GM10248 (cell line): ENCODE data around the gene PLCB4.
"Not testable (repeated sequence)": the region's sequence is repeated elsewhere in the genome, so short reads cannot be mapped to it uniquely, and the experiment has no call there.

Source experiments
- CTCF ChIA-PET: fragments of 300-600 bp; sonication (Branson Sonifier 250); formaldehyde crosslinking; extraction: SDS; loops from one replicate; lab custom pipeline; 2021; ENCODE audit warnings: antibody characterized with exemption; lab: Yijun Ruan, JAX
- POLR2A ChIA-PET: fragments of 350-650 bp; sonication (Branson Sonifier 250); formaldehyde crosslinking; extraction: SDS; loops from one replicate; lab custom pipeline; 2020; ENCODE audit warnings: antibody characterized with exemption; lab: Yijun Ruan, JAX
- DNase-seq: peaks from one replicate; pipeline ENCODE4 v3.0.0; 2012; ENCODE audit errors: extremely low spot score
- TF ChIP-seq, protein P1 (sequence below): IDR thresholded peaks from 2 replicates; pipeline ENCODE4 v1.5.1; 2012; ENCODE audit warnings: mild to moderate bottlenecking, low read depth; ENCODE audit errors: extremely low read depth, missing control alignments, control extremely low read depth

The PLCB4 gene

DNA sequence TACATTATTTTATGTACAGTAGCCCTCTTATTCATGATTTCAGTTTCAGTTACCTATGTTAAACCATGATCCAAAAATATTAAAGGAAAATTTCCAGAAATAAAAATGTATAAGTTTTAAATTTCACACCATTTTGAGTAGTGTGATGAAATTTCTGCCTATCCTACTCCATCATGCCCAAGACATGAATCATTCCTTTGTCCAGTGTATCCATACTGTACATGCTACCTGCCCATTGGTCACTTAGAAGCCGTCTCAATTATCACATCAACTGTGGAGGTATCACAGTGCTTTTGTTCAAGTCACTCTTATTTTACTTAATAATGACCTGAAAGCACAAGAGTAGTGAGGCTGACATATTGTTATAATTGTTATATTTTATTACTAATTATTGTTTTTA, 32.3 kb upstream of the PLCB4 start:
- CTCF ChIA-PET = interaction anchor here (1.0 kb wide), 1 partner anchor 9 kb away, joined by 3 read pairs; no protein-coding TSS in a partner anchor
- TF ChIP-seq, protein P1, sequence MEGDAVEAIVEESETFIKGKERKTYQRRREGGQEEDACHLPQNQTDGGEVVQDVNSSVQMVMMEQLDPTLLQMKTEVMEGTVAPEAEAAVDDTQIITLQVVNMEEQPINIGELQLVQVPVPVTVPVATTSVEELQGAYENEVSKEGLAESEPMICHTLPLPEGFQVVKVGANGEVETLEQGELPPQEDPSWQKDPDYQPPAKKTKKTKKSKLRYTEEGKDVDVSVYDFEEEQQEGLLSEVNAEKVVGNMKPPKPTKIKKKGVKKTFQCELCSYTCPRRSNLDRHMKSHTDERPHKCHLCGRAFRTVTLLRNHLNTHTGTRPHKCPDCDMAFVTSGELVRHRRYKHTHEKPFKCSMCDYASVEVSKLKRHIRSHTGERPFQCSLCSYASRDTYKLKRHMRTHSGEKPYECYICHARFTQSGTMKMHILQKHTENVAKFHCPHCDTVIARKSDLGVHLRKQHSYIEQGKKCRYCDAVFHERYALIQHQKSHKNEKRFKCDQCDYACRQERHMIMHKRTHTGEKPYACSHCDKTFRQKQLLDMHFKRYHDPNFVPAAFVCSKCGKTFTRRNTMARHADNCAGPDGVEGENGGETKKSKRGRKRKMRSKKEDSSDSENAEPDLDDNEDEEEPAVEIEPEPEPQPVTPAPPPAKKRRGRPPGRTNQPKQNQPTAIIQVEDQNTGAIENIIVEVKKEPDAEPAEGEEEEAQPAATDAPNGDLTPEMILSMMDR = no peak
- POLR2A ChIA-PET = no interaction called here
- DNase-seq = no peak

GRCh38 chr20:9038791-9039535, 29.9 kb upstream of the PLCB4 start:
- POLR2A ChIA-PET = no interaction called here
- no peak for DNase-seq
- CTCF ChIA-PET = no interaction called here
- TF ChIP-seq, protein P1 = no peak

- TF ChIP-seq, protein P1 = no peak
- no peak for DNase-seq
- POLR2A ChIA-PET = no interaction called here
- CTCF ChIA-PET = interaction anchor here (1.6 kb wide), 1 partner anchor 9 kb away, joined by 3 read pairs; no protein-coding TSS in a partner anchor
Measured at GRCh38 chr20:9040863-9041524, 27.9 kb upstream of the PLCB4 start.

- no peak for DNase-seq
- CTCF ChIA-PET = interaction anchor here (1.1 kb wide), 1 partner anchor 52 kb away, joined by 3 read pairs; no protein-coding TSS in a partner anchor
- POLR2A ChIA-PET = no interaction called here
- TF ChIP-seq, protein P1 = no peak
Measured at GRCh38 chr20:9043364-9043763, 25.5 kb upstream of the PLCB4 start.

DNA sequence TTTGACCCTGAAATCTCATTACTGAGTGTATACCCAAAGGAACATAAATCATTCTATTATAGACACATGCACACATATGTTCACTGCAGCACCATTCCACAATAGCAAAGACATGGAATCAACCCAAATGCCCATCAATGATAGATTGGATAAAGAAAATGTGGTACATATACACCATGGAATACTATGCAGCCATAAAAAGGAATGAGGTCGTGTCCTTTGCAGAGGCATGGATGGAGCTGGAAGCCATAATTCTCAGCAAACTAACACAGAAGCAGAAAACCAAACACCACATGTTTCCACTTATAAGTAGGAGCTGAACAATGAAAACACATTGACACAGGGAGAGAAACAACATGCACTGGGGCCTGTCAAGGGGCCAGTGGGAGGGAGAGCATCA, 21.0 kb upstream of the PLCB4 start:
- POLR2A ChIA-PET, DNase-seq, CTCF ChIA-PET: not testable (repeated sequence)

DNA sequence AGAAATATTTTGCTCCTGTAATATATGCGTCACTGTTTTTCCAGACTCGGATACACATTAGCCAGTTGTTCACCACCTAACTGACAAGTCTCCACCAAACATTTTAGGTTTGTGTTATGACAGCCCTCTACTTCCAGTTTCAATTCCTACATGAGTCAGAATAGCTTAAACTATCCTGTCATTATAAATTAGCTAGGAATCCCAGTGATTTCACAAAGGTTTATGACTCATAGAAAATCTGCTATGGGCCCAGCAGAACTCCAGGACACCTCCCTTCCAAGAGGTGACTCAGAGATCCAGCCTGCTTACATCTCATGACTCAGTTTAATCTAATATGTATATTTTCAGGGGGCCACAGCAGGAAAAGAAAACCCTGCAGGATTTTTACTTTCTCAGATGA, 17.4 kb upstream of the PLCB4 start:
- CTCF ChIA-PET = no interaction called here
- TF ChIP-seq, protein P1 = no peak
- DNase-seq = no peak
- POLR2A ChIA-PET = no interaction called here

DNA sequence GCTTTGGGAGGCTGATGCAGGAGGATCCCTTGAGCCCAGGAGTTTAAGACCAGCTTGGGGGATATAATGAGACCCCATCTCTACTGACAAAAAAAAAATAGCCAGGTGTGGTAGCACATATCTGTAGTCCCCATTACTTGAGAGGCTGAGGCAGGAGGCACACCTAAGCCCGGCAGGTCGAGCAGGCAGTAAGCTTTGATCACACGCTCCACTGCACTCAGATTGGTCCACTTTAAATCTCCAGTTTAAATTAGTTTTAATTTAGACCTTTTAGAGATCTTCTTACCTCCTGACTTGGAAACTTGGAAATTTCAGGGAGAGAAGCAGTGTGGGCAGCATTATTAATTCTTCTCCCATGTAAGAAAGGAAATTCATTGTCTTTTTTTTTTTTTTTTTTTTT, 16.8 kb upstream of the PLCB4 start:
- no peak for DNase-seq
- TF ChIP-seq, protein P1 = no peak
- CTCF ChIA-PET = no interaction called here
- POLR2A ChIA-PET = no interaction called here
